Activated CD4-positive, alpha-beta T cell treated with anti-CD3 and anti-CD28 coated beads, Interleukin-2, amount 50 U/mL, for 16 hours (primary cell): ENCODE results near the gene OXSR1.
"Not testable (repeated sequence)": the region's sequence is repeated elsewhere in the genome, so short reads cannot be mapped to it uniquely, and the experiment has no call there.

ENCODE experiments used
- DNase-seq: peaks from one replicate; pipeline ENCODE4 v3.0.0-alpha.2; 2020

The OXSR1 gene

GRCh38 chr3:38128303-38128655 is 37.1 kb upstream of the OXSR1 start:
- no peak for DNase-seq

- no peak for DNase-seq
Observed at GRCh38 chr3:38129058-38129457, 36.3 kb upstream of the OXSR1 start.

DNA sequence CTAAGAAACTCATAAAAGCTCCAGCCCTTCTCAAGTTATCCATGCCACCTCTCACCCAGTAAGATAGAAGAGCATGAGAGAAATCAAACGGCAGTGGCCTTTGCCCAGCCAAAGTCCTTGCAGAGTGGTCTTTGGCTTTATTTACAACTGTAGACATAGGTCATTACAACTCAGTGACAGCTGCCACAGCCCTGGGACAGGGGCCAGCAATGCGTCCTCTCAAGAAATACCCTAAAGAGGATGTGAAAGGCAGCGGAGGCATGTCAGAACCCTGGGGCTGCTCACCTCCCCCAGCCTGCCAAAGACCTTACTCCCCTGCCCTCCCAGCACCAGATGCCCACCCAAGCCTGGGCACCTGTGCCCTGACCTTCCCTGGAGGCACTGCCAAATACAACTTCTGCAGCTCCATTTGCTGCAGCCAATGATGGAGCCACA is 34.7 kb upstream of the OXSR1 start:
- DNase-seq: no peak

DNA sequence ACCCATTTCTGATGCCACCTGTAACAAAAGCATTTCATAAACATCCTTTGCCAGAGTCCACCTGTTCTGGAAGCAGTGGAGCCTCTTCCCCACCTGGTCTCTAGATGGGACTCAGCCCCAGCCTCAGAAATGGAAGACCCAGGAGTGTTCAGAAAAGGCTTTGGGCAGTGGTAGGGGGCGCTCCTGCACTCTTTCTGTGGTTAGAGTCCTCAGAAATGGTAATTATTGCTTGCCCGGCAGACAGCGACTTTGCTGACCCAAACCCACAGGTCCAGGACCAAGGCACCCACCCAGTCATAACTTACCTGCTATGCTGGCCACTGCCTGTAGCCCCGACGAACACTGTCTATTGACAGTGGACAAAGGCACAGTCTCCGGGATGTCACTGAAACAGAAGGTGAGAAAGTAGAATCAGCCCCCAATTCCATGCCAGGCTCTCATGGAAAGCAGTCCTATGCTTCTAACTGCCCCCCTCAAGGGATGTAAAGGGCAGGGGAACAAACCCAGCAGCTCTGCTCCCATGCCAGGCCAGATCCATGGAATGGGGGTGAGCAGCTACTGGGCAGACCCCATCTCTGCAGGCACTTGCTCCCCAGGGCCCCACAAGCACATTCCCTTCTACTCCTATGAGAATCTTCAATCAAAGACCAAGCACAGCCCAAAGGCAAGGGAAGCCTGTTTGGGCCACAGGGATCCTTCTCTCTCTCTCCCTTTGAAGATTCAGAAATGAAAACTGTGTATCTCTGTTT is 33.5 kb upstream of the OXSR1 start:
- no peak for DNase-seq

- DNase-seq: no peak
Observed at GRCh38 chr3:38133209-38133556, 32.2 kb upstream of the OXSR1 start.

DNA sequence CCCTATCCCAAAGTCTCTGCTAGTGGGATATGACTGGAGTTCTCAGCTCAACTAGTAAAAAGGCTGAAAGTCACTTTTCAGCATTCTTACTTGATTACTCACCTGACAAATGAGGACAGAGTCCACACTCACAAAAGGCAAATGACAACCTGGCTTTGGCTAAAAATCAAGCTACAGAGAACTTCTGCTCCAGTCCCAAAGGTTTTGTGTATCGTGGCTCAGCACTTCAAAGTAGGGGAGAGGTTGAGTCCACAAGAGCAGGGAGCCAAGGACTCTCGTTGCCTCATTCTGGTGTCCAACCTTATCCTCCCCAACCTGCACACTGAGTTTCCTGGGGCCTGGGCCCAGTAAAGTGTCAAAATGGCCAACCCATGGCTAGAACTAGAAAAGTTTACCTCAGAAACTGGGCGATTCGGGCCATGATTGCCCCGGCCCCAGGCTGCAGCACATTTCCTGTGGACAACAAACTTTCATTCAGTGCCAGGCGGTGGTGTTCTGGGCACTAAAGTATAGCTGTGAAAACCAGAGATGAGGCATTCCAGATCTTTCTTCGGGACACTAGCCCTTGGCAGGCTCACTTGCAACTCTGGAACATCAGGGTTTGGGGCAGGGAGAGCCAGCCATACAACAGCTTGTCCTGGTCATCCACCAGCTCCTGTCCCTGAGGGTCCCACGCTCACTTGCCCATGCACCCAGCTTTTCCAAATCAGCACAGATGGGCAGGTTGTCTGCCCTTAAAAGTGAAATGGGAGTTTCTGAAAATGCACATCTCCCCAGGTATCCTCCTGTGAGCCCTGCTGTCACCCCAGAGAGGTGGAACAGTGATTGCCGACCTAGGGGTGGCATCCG is 31.6 kb upstream of the OXSR1 start:
- no peak for DNase-seq

DNA sequence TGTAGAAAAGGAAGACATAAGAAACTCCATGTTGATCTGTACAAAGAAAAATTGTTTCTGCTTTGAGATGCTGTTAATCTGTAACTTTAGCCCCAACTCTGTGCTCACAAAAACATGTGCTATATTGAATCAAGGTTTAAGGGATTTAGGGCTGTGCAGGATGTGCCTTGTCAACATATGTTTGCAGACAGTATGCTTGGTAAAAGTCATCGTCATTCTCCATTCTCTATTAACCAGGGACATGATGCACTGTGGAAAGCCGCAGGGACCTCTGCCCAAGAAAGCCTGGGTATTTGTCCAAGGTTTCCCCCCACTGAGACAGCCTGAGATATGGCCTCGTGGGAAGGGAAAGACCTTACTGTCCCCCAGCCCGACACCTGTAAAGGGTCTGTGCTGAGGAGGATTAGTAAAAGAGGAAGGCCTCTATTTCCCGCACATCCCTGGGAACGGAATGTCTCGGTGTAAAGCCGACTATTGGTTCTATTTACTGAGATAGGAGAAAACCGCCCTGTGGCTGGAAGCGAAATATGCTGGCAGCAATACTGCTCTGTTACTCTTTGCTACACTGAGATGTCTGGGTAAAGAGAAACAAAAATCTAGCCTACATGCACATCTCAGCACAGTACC is 30.7 kb upstream of the OXSR1 start:
- DNase-seq: not testable (repeated sequence)

DNA sequence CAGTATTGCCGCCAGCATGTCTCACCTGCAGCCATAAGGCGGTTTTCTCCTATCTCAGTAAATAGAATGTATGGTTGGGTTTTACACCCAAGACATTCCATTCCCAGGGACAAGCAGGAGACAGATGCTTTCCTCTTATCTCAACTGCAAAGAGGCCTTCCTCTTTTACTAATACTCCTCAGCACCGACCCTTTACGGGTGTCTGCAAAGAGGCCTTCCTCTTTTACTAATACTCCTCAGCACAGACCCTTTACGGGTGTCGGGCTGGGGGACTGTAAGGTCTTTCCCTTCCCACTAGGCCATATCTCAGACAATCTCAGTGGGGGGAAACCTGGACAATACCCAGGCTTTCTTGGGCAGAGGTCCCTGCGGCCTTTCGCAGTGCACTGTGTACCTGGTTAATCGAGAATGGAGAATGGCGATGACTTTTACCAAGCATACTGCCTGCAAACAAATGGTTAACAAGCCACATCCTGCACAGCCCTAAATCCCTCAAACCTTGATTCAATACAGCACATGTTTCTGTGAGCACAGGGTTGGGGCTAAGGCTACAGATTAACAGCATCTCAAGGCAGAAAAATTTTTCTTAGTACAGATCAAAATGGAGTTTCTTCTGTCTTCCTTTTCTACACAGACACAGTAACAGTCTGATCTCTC is 29.6 kb upstream of the OXSR1 start:
- peak; percentile 33 for DNase-seq

DNA sequence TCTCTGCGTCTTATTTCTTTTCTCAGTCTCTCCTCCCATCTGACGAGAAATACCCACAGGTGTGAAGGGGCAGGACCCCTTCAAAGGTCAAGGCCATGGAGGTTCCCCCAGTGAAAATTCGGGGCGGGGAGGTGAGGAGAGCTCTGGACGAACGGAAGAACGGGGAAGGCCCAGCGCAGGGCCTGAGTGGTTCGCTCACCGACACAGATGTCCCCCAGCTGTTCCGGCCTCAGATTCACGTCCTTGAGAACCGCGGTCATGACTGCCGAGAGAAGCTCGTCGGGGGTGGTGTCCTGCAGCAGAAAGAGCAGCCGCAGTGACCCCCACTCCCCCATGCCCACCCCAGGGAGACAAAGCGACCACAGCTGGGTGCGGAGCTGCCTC is 29.0 kb upstream of the OXSR1 start:
- no peak for DNase-seq

GRCh38 chr3:38136777-38137614 is 28.3 kb upstream of the OXSR1 start, which contains the start of gene ACAA1:
Gene ACAA1 (minus strand): TSS chr3:38137127. CDS start chr3:38137035, 92 bp downstream.
- peak; percentile 99 for DNase-seq

DNA sequence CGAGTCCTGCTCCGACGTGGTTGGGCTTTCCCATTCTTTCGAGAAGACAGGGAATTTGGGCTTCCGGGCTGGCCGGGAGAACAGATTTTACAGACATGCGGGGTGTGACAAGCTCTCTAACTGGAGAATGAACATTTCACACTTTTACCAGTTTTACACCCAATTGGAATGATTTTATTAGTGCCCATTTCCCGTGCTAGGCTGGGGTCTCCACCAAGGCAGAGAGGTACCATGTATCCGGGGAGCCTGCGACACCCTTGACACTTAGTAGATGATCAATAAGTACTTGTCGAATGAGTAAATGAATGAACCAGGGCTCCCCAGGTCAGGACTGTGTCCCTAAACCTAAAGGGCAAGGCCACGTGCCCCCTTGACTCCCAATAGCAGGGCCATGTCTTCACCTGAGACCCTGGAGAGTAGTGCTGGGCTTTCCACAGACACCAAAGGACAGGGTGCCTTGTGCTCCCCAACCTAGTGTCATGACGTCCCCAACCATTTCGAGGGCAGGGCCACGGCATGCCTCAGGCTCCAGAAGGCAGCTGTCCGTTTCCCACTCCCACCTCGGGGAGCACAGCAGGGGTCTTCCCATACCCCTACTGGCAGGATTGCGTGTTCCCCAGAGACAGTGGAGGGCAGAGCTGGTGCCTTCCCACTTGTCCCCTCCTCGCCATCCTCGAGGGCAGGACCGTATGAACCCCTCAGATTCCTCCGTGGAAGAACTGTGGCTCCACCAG is 27.6 kb upstream of the OXSR1 start:
- no peak for DNase-seq

- DNase-seq: peak; percentile 84
Observed at GRCh38 chr3:38138349-38139190, 26.8 kb upstream of the OXSR1 start, which contains the start of gene MYD88. Gene MYD88 (plus strand): TSS chr3:38138661. CDS start chr3:38138701, 40 bp downstream.

GRCh38 chr3:38139191-38139590 is 26.1 kb upstream of the OXSR1 start:
- DNase-seq: no peak

GRCh38 chr3:38139652-38140051 is 25.7 kb upstream of the OXSR1 start:
- DNase-seq: no peak

DNA sequence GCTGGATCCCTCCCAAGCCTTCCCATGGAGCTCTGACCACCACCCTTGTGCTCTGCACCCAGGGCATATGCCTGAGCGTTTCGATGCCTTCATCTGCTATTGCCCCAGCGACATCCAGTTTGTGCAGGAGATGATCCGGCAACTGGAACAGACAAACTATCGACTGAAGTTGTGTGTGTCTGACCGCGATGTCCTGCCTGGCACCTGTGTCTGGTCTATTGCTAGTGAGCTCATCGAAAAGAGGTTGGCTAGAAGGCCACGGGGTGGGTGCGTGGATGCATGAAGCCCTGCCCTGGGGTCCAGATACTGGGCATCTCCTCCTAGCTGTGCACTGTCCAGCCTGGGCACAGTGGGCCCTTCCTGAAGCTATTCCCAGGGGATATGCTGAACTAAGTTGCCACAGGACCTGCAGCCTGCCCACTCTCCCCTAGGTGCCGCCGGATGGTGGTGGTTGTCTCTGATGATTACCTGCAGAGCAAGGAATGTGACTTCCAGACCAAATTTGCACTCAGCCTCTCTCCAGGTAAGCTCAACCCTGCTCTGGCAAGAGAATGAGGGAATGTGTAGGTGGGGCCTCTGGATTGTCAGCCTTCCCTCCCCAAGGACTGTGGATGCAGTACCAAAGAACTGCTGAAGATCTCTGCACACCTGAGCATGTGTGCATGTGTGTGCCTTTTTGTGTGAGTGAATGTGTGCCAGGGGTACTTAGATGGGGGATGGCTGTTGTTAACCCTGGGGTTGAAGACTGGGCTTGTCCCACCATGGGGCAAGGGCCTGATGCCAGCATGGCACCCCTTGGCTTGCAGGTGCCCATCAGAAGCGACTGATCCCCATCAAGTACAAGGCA is 24.8 kb upstream of the OXSR1 start:
- no peak for DNase-seq

DNA sequence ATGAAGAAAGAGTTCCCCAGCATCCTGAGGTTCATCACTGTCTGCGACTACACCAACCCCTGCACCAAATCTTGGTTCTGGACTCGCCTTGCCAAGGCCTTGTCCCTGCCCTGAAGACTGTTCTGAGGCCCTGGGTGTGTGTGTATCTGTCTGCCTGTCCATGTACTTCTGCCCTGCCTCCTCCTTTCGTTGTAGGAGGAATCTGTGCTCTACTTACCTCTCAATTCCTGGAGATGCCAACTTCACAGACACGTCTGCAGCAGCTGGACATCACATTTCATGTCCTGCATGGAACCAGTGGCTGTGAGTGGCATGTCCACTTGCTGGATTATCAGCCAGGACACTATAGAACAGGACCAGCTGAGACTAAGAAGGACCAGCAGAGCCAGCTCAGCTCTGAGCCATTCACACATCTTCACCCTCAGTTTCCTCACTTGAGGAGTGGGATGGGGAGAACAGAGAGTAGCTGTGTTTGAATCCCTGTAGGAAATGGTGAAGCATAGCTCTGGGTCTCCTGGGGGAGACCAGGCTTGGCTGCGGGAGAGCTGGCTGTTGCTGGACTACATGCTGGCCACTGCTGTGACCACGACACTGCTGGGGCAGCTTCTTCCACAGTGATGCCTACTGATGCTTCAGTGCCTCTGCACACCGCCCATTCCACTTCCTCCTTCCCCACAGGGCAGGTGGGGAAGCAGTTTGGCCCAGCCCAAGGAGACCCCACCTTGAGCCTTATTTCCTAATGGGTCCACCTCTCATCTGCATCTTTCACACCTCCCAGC is 24.0 kb upstream of the OXSR1 start:
- DNase-seq: no peak

DNA sequence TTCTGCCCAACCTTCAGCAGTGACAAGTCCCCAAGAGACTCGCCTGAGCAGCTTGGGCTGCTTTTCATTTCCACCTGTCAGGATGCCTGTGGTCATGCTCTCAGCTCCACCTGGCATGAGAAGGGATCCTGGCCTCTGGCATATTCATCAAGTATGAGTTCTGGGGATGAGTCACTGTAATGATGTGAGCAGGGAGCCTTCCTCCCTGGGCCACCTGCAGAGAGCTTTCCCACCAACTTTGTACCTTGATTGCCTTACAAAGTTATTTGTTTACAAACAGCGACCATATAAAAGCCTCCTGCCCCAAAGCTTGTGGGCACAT is 23.4 kb upstream of the OXSR1 start:
- no peak for DNase-seq

GRCh38 chr3:38142959-38143358 is 22.4 kb upstream of the OXSR1 start:
- DNase-seq: no peak

DNA sequence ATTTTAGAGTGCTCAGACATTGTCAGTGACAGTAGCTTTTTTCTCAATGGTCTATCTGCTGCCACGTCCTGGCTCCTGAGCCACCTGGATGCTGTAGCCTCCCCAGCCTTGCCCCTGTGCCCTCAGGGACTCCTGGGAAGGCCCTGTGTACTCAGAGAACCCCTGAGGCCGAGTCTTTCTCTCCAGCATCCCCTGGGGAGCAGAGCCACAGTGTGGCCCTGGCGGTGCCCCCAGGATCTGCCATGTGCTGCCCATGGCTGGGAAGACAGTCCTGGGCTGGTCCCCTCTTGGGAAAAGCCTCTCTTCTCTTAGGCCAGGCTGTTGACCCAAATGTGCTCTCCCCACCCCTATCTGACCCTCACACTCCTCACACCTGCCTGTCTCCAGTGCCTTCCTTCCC is 21.8 kb upstream of the OXSR1 start:
- DNase-seq: no peak
